Breast epithelium (tissue), 3 donors: ENCODE results near the gene C3.

ENCODE experiments used
- CTCF ChIP-seq, 3 donors: fragments of 450-650 bp; IDR thresholded peaks; one replicate each; pipeline ENCODE4 v1.5.1; 2016 to 2017; ENCODE audit warnings: antibody characterized with exemption in 3 of 3, mild to moderate bottlenecking in 3 of 3, moderate library complexity in 3 of 3
- POLR2A ChIP-seq: fragments of 450-650 bp; IDR thresholded peaks from one replicate; pipeline ENCODE4 v1.6.1; 2016; ENCODE audit warnings: antibody characterized with exemption, mild to moderate bottlenecking, moderate library complexity
- POLR2AphosphoS5 ChIP-seq, 3 donors: sonication (generic); formaldehyde crosslinking; IDR thresholded peaks; one replicate each; pipeline ENCODE4 v1.6.1; 2017; ENCODE audit warnings: antibody characterized with exemption in 3 of 3

GRCh38 chr19:6687114-6687513 is 33.3 kb downstream of the C3 start:
- TF ChIP-seq CTCF (IDR thresholded peaks at IDR 0.05) = no peak
- no peak for TF ChIP-seq POLR2A
- no peak for TF ChIP-seq POLR2AphosphoS5 (IDR thresholded peaks at IDR 0.05)
